Body of pancreas (tissue), 4 donors: ENCODE results near the gene DYRK3. TPM values are rescaled to one million over a fixed set of nuclear protein-coding genes. Genes with fewer than 3 reads are reported as not detected.

Source experiments
- ATAC-seq: fragments of 150-250 bp; one replicate; pipeline ENCODE4 v1.9.1; 2016
- DNase-seq, 4 donors: peaks; one replicate each; pipeline ENCODE4 v3.0.0-alpha.2; 2019
- H3K27ac ChIP-seq, 4 donors: fragments of 200-600 bp; sonication (generic); 1 replicate in 3 of 4; 2 replicates in 1 of 4; pipeline versions ENCODE4 v1.5.1 to v1.6.1; 2016 to 2019; ENCODE audit warnings: mild to moderate bottlenecking in 1 of 4, mixed read lengths in 1 of 4, moderate library complexity in 1 of 4
- H3K27me3 ChIP-seq, 2 donors: fragments of 200-600 bp; sonication (generic); one replicate each; pipeline ENCODE4 v1.6.0; 2016; ENCODE audit warnings: mild to moderate bottlenecking in 1 of 2
- H3K36me3 ChIP-seq, 2 donors: fragments of 200-600 bp; sonication (generic); replicated peaks in 1 of 2; 2 replicates each; pipeline ENCODE4 v1.5.1; 2016; ENCODE audit warnings: low read depth in 2 of 2; ENCODE audit not compliant: insufficient read depth in 1 of 2
- H3K4me1 ChIP-seq: fragments of 200-600 bp; sonication (generic); one replicate; pipeline ENCODE4 v1.6.0; 2016
- H3K4me3 ChIP-seq, 2 donors: fragments of 200-600 bp; sonication (generic); 1 replicate in 1 of 2; 2 replicates in 1 of 2; pipeline ENCODE4 v1.5.1; 2016 to 2019
- H3K9me3 ChIP-seq, 3 donors: fragments of 200-600 bp; sonication (generic); 1 replicate in 2 of 3; 2 replicates in 1 of 3; pipeline ENCODE4 v1.5.1; 2016
- POLR2A ChIP-seq, 3 donors: fragments of 450-650 bp; IDR thresholded peaks; one replicate each; pipeline ENCODE4 v1.6.1; 2016; ENCODE audit warnings: antibody characterized with exemption in 3 of 3, mild to moderate bottlenecking in 2 of 3
- WGBS, 2 donors: methylation state at CpG; one replicate each; pipeline ENCODE4 v1.1.5; 2017; 5-methylcytosine and 5-hydroxymethylcytosine counted together
- intact Hi-C: fragments of 100-400 bp; cut with DNase I; formaldehyde crosslinking; loops from one replicate; pipeline ENCODE4 v1.15.1; 2023
- total RNA-seq, 2 donors: library from RNA; depleted of rRNA; stranded (reverse); fragments of >200 nt; gene quantifications; one replicate each; pipeline ENCODE4 v1.1.0, GENCODE V29; 2016
- TF ChIP-seq, protein P1 (sequence below), 7 experiments: fragments of 450-650 bp in 4 of 7; fragments of 200-600 bp in 3 of 7; sonication (generic) in 3 of 7; IDR thresholded peaks; one replicate each; pipeline ENCODE4 v1.5.1; 2016 to 2019; ENCODE audit warnings: antibody characterized with exemption in 7 of 7

The DYRK3 gene
- total RNA-seq, 2 donors from 2014 or later = 1.6 to 4.7 TPM

DNA sequence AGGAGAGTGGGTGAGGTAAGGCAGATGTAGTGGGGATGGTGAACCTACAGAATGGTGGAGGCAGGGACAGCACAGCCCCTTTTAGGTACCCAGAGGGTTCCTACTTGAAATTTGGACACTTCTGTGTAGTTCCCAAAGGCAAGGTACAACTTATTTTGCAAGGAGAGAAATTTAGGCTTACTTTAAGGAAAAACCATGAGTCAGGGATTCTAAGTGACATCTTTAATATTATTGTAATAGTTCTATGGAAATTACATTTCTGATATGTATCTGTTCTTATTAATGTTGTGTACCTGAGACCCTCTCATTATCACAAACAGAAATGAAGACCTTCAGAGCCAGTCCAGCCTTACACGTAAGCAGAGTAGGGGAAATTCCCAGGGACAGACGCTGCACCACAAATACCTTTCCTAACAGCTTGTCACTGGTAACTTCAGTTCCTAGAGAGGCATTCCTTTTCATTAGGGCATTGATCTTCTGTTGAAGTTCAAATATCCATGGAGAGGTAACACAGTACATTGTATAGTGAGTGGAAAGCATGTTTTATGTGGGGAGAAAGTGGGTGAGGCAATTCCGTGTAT, 7.9 kb downstream of the DYRK3 start:
- ATAC-seq = no peak
- Histone ChIP-seq H3K4me3 (no peak overlapping the region), H3K36me3 (peaks cover 0 to 3% of the 10 kb centered on the region in 2 donors), H3K4me1 (no peaks in the 10 kb centered on the region), H3K27me3 (no peaks in the 10 kb centered on the region), H3K27ac (no peak overlapping the region), H3K9me3 (no peaks in the 10 kb centered on the region)
- intact Hi-C loops = no loop called here
- 69 to 75% methylated on average over 3 of the region's 3 CpGs for WGBS, 2 donors
- TF ChIP-seq, protein P1, sequence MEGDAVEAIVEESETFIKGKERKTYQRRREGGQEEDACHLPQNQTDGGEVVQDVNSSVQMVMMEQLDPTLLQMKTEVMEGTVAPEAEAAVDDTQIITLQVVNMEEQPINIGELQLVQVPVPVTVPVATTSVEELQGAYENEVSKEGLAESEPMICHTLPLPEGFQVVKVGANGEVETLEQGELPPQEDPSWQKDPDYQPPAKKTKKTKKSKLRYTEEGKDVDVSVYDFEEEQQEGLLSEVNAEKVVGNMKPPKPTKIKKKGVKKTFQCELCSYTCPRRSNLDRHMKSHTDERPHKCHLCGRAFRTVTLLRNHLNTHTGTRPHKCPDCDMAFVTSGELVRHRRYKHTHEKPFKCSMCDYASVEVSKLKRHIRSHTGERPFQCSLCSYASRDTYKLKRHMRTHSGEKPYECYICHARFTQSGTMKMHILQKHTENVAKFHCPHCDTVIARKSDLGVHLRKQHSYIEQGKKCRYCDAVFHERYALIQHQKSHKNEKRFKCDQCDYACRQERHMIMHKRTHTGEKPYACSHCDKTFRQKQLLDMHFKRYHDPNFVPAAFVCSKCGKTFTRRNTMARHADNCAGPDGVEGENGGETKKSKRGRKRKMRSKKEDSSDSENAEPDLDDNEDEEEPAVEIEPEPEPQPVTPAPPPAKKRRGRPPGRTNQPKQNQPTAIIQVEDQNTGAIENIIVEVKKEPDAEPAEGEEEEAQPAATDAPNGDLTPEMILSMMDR (IDR thresholded peaks at IDR 0.05) = no peak
- no peak for TF ChIP-seq POLR2A (IDR thresholded peaks at IDR 0.05)
- DNase-seq = no peak

DNA sequence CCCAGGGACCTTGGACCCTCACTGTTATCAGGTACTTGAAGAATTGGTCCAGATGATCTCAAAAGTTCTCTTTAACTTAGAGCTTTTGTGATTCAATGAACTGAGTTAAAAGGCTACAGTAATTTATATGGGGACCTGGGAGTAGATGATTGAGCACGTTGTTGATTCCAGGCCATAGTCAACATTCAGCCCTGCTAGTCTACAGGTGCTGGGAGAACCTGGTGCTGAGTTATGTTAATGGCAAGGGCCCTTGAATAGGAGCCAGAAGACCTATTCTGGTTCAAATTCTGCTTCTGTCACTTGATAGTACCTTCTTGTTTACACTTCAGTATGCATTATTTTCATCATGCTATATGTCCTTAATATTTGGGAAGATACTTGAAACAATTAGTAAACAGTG, 11.2 kb downstream of the DYRK3 start:
- Histone ChIP-seq H3K36me3 (peaks cover 0 to 3% of the 10 kb centered on the region in 2 donors), H3K9me3 (no peaks in the 10 kb centered on the region), H3K4me1 (peaks cover 6% of the 10 kb centered on the region), H3K27ac (no peak overlapping the region), H3K27me3 (no peaks in the 10 kb centered on the region), H3K4me3 (no peak overlapping the region)
- WGBS, 2 donors = 8 to 32% methylated on average over 1 of the region's 1 CpG
- TF ChIP-seq, protein P1 (IDR thresholded peaks at IDR 0.05) = no peak
- no peak for TF ChIP-seq POLR2A (IDR thresholded peaks at IDR 0.05)
- DNase-seq = no peak
- intact Hi-C loops = no loop called here
- ATAC-seq = no peak

DNA sequence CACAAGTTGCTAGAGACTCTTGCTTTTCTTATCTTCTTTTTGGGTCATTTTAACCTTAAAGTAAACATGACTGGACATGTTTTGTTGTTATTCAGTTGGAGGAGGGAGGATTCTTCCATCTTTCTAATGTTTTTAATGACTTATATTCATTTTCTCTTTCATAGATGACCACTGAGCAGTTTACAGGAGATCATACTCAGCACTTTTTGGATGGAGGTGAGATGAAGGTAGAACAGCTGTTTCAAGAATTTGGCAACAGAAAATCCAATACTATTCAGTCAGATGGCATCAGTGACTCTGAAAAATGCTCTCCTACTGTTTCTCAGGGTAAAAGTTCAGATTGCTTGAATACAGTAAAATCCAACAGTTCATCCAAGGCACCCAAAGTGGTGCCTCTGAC, 11.9 kb downstream of the DYRK3 start:
- Histone ChIP-seq H3K4me1 (peaks cover 13% of the 10 kb centered on the region), H3K36me3 (peaks cover 0 to 3% of the 10 kb centered on the region in 2 donors), H3K27ac (no peak overlapping the region), H3K9me3 (no peaks in the 10 kb centered on the region), H3K4me3 (no peak overlapping the region), H3K27me3 (no peaks in the 10 kb centered on the region)
- ATAC-seq (no peak), DNase-seq (no peak)
- no peak for TF ChIP-seq POLR2A (IDR thresholded peaks at IDR 0.05)
- TF ChIP-seq, protein P1 (IDR thresholded peaks at IDR 0.05) = no peak
- intact Hi-C loops = no loop called here

DNA sequence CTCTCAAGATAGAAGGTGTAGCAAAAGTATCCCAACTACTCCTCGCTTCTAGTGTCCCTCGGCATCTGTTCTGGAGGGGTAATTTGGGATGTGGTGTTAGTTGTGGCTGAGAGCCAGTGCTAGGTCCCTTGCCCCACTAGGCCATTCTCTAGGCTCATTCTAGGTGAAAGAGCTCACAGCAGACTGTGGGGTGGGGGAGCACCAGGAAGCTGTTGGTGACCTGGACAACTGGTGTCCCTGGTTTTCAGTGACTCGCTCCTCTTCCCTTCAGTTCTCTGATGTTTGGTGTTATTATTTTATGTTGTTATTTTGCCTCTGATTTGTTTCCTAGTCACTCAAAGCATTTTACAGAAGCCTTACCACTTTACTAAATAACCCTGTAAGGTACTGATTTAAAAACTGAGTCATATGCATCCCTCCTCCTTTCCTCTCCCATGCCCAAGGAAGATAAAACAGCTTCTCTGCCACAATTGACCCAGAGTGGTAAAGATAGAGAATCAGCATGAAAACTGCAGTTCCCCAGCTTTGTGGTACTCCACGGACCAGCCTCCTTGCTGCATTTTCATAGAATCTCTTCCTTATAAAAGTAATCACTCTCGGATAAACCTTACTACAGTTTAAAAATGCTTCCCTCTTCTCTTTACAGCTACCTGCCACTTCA, 14.1 kb downstream of the DYRK3 start:
- H3K4me1 ChIP-seq = peaks cover 28% of the 10 kb centered on the region
- H3K27ac ChIP-seq = no peak overlapping the region
- intact Hi-C loops = no loop called here
- no peak for ATAC-seq
- WGBS, 2 donors = 85 to 91% methylated on average over 5 of the region's 5 CpGs
- H3K27me3 ChIP-seq = no peaks in the 10 kb centered on the region
- no peak overlapping the region for H3K4me3 ChIP-seq
- TF ChIP-seq, protein P1 (IDR thresholded peaks at IDR 0.05) = no peak
- no peak for TF ChIP-seq POLR2A (IDR thresholded peaks at IDR 0.05)
- no peaks in the 10 kb centered on the region for H3K9me3 ChIP-seq
- DNase-seq = no peak
- H3K36me3 ChIP-seq = peaks cover 0 to 3% of the 10 kb centered on the region in 2 donors

DNA sequence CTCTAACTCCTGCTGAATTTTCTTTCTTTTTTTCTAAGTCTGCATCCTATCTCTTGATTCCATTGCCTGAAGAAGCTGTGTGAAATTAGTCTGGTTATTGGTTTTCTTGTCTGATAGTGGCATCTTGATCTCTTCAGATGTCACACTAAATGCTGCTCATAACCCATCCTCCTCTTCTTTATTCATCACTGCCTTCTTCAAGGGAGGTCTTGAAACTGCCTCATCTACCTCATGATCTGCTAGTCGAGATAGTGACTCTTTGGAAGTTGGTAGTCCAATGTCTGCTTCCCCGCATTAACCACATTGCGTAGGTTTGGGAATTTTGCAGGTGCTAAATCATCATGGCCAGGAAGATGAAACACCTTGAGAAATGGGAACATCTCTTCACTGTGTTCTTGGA, 15.7 kb downstream of the DYRK3 start:
- Histone ChIP-seq H3K4me3 (no peak overlapping the region), H3K9me3 (no peaks in the 10 kb centered on the region), H3K27ac (peak overlapping the region in 1 of 4 donors; percentile 64), H3K27me3 (no peaks in the 10 kb centered on the region), H3K4me1 (peaks cover 44% of the 10 kb centered on the region), H3K36me3 (peaks cover 0 to 3% of the 10 kb centered on the region in 2 donors)
- 79 to 83% methylated on average over 3 of the region's 3 CpGs for WGBS, 2 donors
- DNase-seq (no peak), ATAC-seq (no peak)
- intact Hi-C loops = no loop called here
- TF ChIP-seq, protein P1 (IDR thresholded peaks at IDR 0.05) = no peak
- TF ChIP-seq POLR2A (IDR thresholded peaks at IDR 0.05) = no peak
